Glomerular visceral epithelial cell (primary cell): ENCODE data around the gene KCNQ5.

ENCODE experiments used
- DNase-seq: peaks from one replicate; pipeline ENCODE4 v3.0.0-alpha.2; 2016; ENCODE audit errors: extremely low spot score

KCNQ5 gene

GRCh38 chr6:73000460-73000859 lies 378.6 kb downstream of the KCNQ5 start:
- no peak for DNase-seq

- no peak for DNase-seq
These were observed 380.7 kb downstream of the KCNQ5 start for GRCh38 chr6:73002588-73002987.

GRCh38 chr6:73003302-73003701 lies 381.4 kb downstream of the KCNQ5 start:
- no peak for DNase-seq

- DNase-seq = no peak
These were observed 382.4 kb downstream of the KCNQ5 start for GRCh38 chr6:73004231-73004630.

GRCh38 chr6:73004861-73005260 lies 383.0 kb downstream of the KCNQ5 start:
- no peak for DNase-seq

- DNase-seq = no peak
These were observed 384.3 kb downstream of the KCNQ5 start for GRCh38 chr6:73006146-73006545.

GRCh38 chr6:73011945-73012344 lies 390.1 kb downstream of the KCNQ5 start:
- DNase-seq = no peak

- no peak for DNase-seq
These were observed 395.6 kb downstream of the KCNQ5 start for GRCh38 chr6:73017476-73017875.

- DNase-seq = no peak
These were observed 402.7 kb downstream of the KCNQ5 start for GRCh38 chr6:73024598-73024997.

GRCh38 chr6:73027691-73028090 lies 405.8 kb downstream of the KCNQ5 start:
- no peak for DNase-seq

GRCh38 chr6:73028124-73028766 lies 406.4 kb downstream of the KCNQ5 start:
- DNase-seq = no peak

GRCh38 chr6:73028893-73029450 lies 407.1 kb downstream of the KCNQ5 start:
- no peak for DNase-seq

- no peak for DNase-seq
These were observed 408.4 kb downstream of the KCNQ5 start for GRCh38 chr6:73030257-73030656.

- DNase-seq = no peak
These were observed 409.2 kb downstream of the KCNQ5 start for GRCh38 chr6:73030791-73031782.

GRCh38 chr6:73032586-73032985 lies 410.7 kb downstream of the KCNQ5 start:
- peak; percentile 16 for DNase-seq

- no peak for DNase-seq
These were observed 414.8 kb downstream of the KCNQ5 start for GRCh38 chr6:73036689-73037088.

GRCh38 chr6:73041051-73041450 lies 419.2 kb downstream of the KCNQ5 start:
- peak; percentile 18 for DNase-seq

- DNase-seq = no peak
These were observed 421.0 kb downstream of the KCNQ5 start for GRCh38 chr6:73042892-73043291.

- DNase-seq = no peak
These were observed 421.6 kb downstream of the KCNQ5 start for GRCh38 chr6:73043446-73043845.

GRCh38 chr6:73045609-73046008 lies 423.7 kb downstream of the KCNQ5 start:
- DNase-seq = no peak

GRCh38 chr6:73047801-73048200 lies 425.9 kb downstream of the KCNQ5 start:
- no peak for DNase-seq

GRCh38 chr6:73049971-73050594 lies 428.2 kb downstream of the KCNQ5 start:
- DNase-seq = no peak
